A172 (cell line): ENCODE measurements around the gene EXOSC1. TPM values are rescaled to one million over a fixed set of nuclear protein-coding genes. Genes with fewer than 3 reads are reported as not detected.
"Not testable (repeated sequence)": the region's sequence is repeated elsewhere in the genome, so short reads cannot be mapped to it uniquely, and the experiment has no call there.

Source experiments
- DNase-seq: peaks from one replicate; pipeline ENCODE4 v3.0.0-alpha.2; 2015; ENCODE audit warnings: low spot score
- total RNA-seq: library from RNA; depleted of rRNA; stranded (reverse); fragments of >200 nt; shearing (Covaris generic); gene quantifications from 2 replicates; pipeline ENCODE4 v1.2.3, GENCODE V29; 2014

The EXOSC1 gene
- total RNA-seq, 1 experiment from 2014 or later: 101 TPM

DNA sequence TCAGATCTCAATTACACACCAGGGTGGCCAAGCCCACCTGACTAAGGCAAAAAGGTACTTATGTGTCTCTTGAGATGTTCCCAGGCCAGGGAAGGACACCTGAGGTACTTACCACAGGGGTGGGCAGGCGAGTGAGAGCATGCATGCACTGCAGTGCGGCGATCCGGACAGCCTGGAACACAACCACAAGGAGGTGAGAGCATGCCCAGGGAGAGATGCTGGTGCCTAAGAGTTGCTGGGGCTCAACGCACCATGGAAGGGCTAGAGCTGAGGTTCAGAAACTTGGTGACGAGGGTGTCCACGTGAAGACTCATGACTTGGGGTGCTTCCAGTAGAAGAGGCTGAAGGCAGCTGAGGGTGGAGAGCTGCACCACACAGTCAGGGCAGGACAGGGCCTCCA, 13.3 kb upstream of the EXOSC1 start:
- DNase-seq: no peak

DNA sequence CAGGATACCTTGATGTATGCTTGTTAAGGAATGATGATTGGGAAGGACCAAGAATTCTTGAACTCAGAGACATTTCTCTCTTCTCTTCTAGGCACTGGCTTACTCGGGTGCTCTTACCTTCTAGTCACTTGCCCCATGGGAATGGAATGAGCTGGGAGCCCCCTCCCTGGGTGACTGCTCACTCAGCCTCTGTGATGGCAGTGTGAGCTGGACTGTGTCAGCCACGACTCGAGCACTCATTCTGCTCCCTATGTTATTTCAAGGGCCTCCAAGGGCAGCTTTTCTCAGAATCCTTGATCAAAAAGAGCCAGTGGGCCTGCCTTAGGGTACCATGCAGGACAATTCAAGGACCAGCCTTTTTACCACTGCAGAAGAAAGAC, 10.9 kb upstream of the EXOSC1 start:
- DNase-seq: no peak

DNA sequence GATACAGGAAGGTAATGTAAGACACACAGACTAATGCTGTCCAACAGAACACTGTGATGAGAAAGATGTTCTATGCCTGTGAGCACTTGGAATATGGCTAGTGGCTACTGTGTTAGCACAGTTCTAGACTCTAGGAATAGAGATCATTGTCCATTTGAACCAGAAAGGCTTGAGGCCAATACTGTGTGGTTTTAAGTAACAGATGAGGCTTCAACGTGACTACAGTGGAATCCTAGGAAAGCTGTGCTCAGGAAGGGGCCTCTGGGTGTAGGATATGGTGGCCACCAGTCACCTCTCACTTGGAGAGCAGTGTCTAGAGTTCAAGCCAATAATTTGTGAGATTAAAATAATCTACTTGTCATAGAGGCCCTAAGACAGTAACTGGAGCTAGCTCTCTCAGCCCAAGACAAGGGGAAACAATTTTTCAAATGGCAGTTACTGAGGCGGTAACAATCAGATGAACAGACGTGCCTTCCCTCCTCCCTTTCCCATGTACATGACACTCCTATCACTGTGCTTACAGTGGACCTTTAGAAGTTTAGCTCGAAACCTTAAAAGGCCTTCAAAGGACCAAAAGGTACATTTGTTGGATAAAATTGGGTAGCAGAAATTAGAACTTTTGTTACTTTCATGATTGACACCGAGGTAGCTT, 10.4 kb upstream of the EXOSC1 start:
- DNase-seq: no peak

DNA sequence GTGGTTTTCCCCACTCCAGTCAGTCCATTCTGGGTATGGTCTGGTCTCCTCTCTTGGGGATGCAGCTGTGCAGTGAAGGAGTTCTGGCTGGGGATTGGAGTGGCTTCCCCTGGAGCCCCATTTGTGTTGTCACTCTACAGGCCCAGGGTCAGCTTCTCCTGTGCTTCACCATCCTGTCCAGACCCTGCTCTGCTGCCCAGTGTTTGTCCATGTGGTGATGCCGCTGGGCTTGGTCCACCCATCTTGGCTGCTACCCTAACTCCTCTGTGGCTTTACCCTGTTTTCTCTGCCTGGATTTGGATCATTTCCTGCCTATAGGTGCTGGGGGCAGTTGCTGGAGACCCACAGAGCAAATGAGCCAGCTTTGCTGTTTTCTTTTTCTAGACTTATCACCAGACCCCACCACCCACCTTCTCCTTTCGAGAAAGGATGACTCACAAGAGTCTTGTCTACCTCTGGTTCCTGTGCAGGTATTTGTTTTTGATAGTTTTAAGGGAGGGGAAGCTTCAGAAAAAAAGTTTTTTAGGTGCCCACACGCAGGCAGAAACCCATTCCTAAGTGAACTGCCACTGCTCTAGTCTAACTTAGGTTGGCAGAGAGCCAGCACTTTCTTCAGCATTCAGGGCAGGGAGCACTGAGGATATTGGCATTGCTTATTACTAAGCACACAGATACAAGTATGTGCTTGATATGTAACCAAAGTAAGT, 8.7 kb upstream of the EXOSC1 start:
- no peak for DNase-seq

DNA sequence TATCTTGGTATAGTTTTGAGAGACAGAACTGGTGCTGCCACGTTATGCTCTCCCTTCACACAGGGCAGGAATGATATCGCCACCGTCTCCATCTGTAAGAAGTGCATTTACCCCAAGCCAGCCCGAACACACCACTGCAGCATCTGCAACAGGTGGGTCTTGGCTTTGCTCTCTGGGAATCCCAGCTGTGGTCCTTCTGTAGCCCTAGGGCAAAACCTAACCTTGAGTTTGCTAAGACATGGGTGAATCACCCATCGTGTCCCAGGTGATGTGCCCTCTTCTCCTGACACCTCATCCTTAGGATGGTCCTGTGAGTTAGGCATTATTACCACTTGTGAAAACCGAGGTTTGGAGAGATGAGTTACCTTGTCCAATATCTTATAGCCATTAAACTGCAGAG, 6.5 kb upstream of the EXOSC1 start:
- DNase-seq: no peak

DNA sequence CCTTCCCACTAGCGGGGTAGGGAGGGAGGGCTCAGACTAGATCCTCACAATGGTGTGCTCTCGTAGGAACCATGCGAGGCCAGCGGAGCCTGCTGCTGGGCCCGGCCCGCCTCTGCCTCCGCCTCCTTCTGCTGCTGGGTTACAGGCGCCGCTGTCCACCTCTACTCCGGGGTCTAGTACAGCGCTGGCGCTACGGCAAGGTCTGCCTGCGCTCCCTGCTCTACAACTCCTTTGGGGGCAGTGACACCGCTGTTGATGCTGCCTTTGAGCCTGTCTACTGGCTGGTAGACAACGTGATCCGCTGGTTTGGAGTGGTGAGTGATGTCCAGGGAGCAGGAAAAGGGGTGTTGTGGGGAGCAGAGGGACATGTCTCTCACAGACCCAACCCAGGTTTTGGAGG, 5.8 kb upstream of the EXOSC1 start:
- DNase-seq: no peak

DNA sequence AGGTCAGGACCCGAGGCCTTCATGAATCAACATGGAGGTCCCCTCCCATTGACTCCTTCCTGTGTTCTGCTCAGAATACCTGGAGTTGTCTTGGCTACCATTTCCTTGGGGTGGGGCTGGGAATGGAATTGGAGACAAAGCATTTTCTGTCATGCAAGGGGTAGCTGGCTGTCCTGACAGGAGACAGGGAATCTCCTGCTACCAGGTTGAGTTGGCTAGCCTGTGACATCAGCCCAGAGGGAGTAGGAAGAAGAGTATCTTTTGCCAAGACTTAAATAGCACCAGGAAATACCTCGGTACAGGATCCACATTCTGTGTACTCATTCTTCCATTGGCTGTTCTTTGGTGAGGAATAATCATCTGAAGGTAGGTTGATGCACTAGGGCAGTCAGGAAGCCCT, 5.0 kb upstream of the EXOSC1 start:
- DNase-seq: no peak

DNA sequence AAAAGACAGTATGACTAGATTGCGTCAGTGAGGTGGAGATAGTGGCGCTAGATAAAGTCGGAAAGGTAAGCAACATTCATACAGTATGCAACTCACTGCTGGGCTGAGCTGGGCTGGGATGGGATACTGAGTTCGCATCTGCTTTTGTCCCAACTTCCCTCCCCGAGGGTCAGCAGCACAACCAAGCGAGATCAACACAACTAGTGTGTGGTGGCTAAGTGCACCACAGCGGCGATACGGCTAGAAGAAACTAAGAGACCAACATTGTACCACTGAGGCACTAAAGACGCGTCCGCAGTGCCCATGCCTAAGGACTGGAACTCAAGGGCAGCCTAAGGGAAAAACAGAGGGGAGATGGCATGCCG, 467 bp downstream of the EXOSC1 start:
- no peak for DNase-seq

DNA sequence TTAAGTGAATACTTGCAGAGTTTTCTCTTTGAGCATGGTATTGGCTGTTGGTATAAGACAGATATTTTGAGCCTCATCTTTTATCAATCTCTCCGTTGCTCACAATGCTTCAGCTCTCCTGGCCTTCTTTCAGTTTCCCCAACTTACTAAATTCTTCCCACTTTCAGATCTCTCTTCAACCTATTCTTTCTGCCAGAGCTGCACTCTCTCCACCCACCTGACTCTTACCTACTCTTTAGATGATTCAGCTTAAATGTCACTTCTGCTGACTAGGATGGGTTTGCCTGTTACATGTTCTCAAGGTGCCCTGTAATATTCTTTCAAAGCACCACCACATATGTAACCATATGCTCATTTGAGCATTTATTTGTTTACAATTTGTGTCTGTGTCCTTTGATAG, 1.6 kb downstream of the EXOSC1 start:
- no peak for DNase-seq

DNA sequence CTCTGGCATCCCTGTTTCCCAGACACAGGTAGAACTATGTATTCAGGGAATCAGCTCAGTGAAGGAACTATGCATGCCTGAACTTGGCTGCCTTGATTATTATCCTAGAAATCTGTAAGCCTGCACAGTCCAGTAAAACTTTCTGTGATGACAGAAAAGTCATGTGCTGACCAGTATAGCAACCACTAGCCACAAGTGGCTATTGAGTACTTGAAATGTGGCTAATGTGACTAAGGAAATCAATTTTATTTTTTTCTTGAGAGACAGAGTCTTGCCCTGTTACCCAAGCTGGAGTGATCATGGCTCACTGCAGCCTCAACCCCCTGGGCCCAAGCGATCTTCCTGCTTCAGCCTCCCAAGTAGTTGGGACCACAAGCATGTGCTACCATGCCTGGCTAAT, 3.5 kb downstream of the EXOSC1 start:
- no peak for DNase-seq

DNA sequence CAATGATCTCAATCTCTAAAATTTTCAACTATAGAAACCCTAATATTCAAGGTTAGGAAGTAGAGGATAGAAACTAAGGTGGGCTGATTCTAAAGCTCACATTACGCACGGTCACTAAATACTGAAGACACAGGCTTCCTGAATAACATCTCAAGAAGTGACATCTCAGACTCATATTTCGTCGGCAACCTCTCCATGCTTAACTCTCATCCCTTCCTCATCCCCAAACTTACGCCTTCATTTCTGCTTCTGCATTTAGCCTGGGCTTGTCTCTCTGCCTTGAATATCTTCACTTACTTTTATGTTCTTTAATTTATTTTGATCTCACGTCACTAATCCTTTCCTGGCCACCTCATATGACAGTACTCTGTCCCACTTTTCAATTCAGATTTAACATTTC, 10.6 kb downstream of the EXOSC1 start:
- DNase-seq: no peak

DNA sequence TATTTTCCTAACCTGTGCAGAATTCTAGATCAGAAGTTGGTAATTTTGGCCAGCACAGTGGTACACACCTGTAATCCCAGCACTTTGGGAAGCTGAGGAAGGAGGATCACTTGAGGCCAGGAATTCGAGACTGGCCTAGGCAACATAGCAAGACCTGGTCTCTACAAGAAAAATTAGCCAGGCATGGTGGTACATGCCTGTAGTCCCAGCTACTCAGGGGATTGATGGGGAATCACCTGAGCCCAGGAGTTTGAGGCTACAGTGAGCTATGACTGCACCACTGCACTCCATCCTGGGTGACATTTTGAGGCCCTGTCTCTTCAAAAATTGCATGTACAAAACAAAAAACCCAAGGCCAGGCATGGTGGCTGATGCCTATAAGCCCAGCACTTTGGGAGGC, 11.2 kb downstream of the EXOSC1 start:
- DNase-seq: no peak

DNA sequence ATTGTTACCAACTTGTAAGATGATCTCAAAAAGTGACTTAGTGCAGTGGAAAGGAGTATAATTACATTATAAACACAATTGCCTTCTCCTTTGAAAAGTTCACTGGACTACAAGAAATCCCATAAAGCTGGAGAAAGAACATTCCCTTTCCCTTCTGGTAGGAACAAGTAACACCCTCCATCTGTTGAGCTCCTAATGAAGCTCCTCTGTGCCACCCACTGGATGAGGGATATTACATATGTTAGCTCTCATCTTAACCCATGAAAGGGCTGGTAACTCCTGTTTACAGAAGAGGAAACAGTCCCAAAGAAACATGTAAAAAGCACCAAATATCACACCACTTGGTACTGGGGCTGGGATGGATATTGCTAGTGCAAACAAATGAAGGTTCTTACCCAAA, 11.8 kb downstream of the EXOSC1 start:
- DNase-seq: no peak

DNA sequence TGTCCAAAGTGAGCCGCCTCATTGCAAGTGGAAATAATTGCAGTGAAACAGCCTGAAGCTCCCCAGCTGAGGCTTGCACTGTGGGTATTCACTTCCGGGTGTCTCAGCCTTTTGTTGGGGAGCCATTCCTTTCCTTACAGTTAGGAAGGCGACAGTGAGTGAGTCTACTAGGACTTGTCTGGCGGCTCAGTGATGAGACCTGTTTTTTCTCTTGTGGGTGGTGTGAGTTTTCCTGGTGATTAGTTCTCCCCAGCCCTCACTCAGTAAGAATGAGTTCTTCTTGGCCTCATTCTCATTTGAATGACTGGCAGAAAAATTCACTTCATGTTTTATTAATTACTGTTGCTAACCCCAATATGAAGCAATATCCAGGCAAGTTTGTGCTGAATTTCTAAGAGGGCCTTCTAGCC, 17.2 kb downstream of the EXOSC1 start:
- no peak for DNase-seq

DNA sequence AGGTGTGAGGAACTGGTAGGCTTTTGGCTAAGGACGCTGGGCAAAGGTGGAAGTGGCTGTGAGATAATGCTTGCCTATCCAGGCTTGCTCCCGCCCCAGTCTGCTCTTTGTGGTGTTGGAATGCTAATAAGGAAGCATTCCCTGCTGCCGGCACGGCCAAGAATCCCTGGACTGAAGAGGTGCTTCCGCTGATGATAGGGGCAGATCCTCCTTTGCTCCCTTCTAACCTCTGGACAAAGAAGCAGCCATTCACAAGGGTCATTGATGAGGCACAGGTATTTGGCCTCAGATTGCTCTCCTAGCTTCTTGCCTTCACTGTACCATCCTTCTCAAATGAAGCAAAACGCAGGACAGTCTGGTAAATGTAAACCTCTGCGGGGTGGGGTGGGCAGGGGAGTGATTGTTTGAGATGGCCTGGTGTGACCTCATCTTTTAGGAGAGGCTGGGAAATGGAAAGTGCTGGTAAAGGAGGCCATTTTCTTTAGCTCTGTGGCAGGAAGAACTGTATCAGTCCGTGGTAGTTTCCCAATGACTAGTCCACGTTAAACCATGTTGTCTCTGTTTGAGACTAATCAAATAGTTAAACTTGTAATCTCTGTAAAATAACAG, 18.1 kb downstream of the EXOSC1 start:
- DNase-seq: peak; percentile 48

DNA sequence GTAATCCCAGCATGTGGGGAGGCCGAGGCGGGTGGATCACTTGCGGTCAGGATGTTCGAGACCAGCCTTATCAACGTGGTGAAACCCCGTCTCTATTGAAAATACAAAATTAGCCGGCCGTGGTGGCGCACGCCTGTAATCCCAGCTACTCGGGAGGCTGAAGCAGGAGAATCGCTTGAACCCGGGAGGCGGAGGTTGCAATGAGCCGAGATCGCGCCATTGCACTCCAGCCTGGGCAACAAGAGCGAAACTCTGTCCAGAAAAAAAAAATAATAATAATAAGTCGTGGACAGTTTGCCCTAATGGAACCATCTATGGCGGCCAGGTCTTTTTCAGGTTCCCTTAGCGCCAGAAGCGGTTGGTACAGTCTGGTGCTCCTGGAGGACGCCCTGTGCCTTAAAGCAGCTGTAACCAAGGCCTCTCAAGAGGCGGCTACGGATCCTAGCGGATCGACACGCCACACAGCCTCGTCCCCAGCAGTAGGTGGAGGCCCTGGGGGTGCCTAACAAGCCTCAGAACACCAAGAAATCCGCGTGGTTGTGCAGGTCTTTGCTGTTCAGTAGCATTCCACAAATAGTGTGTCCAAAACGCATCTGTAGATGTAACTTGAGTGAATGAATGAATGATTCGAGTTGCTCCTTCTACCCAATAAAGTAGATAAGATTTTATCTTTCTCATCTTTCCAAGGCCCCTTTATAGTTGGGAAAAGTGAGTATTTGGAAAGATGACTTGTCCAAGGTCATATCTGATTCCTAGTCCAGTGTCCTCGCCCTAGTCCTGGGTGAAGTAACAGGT, 18.8 kb downstream of the EXOSC1 start:
- DNase-seq: no peak

DNA sequence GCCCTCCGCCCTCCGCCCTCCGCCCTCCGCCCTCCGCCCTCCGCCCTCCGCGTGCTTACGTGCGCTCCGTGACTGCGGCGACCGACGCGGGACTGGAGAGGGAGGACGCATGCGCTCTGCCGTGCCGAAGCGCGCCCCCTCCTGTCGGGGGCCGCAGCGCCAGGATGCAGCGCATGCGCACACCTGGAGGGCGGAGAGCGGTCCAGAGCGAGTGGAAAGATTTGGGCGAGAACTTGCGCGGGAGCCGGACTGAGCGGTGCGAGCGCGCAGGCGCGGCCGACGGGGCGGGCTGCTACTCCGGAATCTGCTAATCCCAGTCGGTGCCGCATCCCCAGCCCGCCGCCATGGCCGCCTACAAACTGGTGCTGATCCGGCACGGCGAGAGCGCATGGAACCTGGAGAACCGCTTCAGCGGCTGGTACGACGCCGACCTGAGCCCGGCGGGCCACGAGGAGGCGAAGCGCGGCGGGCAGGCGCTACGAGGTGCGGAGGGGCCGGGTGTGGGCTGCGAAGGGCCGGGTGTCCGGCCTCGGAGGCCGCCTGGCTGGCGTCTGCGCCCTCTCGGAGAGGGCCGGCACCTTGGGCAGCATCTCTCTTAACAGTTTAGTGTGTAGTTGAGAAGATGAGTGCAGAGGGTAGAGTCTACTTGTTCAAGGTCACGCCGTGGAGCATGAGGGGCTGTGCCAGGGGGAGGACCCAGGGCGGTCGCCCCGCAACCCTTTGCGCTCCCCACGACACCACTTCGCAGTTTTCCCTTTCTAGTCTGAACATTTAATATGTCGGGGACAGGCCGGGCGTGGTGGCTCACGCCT, 19.6 kb downstream of the EXOSC1 start, which contains the start of gene PGAM1:
Gene PGAM1, plus strand, starts transcription at position 228 of the 812 bp plus-strand sequence. Its CDS starts 117 bp downstream, at position 345.
- peak; percentile 96 for DNase-seq

DNA sequence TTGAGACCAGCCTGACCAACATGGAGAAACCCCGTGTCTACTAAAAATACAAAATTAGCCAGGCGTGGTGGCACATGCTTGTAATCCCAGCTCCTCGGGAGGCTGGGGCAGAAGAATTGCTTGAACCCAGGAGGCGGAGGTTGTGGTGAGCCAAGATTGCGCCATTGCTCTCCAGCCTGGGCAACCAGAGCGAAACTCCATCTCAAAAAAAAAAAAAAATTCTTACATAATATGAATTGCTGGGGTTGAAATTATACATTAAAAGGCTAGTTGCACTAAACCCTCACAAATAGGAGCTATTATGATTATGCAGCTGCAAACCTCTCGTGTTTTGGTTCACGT, 22.1 kb downstream of the EXOSC1 start:
- not testable (repeated sequence) for DNase-seq

DNA sequence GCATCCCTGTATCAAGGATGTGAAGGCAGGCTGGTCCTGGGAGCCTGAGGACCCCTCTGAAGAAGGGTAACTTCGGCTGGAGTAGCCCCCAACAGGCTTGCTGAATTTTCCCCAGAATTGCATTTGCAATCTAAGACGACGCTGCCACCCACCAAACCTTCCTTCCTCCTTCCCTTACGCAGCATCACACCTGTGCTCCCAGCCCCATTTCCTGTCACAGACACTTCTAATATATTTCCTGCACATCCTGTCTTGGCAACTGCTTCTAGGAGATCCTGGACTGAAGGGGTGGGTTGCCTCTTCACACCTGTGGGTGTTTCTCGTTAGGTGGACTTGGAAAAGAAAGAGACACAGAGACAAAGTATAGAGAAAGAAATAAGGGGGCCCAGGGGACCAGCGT, 29.2 kb downstream of the EXOSC1 start:
- DNase-seq: no peak

DNA sequence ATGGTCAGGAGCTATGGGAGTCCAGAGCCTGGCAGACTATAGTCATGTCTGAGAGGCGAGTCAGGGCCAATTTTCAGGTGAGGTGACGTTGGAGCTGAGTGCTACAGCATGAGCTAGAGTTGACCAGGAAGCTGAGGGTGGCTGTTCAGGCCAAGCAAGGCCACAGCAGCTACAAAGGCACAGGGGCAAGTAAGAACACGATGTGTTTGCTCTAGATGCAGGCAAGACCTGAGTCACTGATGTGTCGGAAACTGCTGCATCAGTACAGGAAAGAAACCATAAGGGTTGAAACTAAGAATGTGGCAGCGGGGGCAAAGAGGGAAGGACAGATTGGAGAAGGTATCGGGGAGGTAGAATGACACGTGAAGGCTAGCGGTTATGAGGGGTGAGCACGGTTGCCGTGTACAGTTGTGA, 32.9 kb downstream of the EXOSC1 start:
- DNase-seq: no peak

DNA sequence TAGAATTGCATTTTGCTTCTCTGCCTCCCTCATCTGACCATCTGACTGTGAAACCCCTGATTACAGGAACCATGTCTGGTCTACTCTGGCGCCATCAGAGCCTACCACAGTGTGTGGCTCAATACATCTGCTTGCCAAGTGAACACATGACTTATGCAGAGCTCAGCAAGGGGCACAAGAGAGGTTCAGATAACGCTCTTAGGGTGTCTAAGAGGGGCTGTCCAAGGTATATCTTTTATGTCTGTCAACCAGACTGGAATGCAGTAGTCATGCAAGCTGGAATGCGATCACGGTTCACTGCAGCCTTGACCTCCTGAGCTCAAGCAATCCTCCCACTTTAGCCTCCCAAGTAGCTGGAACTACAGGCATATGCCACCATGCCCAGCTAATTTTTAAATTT, 34.4 kb downstream of the EXOSC1 start:
- DNase-seq: peak; percentile 87

DNA sequence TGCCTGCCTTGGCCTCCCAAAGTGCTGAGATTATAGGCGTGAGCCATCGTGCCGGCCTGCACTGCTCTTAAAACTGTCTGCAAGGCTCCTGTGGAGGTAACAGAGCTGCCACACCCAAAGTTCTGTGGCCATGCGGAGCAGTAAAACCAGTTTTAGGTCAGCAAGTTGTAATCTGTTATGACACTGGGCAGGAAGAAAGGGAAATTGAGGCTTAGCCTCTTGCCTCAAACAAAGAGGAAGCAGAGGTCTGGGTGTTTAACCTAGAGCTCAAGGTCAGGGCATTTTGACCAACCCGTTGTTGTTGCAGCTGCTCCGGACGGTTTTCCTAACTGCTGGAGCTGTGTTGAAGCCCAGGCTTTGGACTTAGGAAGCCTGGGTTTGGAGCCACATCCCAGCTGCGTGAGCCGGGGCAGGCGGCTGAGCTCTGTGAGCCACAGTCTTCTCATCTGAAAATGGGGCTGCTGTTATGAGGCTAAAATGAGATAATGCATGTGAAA, 37.3 kb downstream of the EXOSC1 start:
- no peak for DNase-seq
